GM15510 (cell line): ENCODE measurements around the gene ZFR2.

Experiments
- POLR2A ChIP-seq: IDR thresholded peaks from 3 replicates; pipeline ENCODE4 v1.6.1; 2011; ENCODE audit warnings: borderline replicate concordance; ENCODE audit not compliant: insufficient read length; ENCODE audit errors: extremely low read depth

The ZFR2 gene

GRCh38 chr19:3852177-3852511 lies 16.7 kb downstream of the ZFR2 start:
- TF ChIP-seq POLR2A: no peak

GRCh38 chr19:3851254-3852176 lies 17.3 kb downstream of the ZFR2 start:
- TF ChIP-seq POLR2A: no peak

GRCh38 chr19:3850320-3850972 lies 18.4 kb downstream of the ZFR2 start:
- TF ChIP-seq POLR2A: no peak

- TF ChIP-seq POLR2A: no peak
Observed at GRCh38 chr19:3849787-3850186, 19.1 kb downstream of the ZFR2 start.

GRCh38 chr19:3849092-3849491 lies 19.7 kb downstream of the ZFR2 start:
- no peak for TF ChIP-seq POLR2A

GRCh38 chr19:3844596-3844995 lies 24.2 kb downstream of the ZFR2 start:
- TF ChIP-seq POLR2A: no peak

- TF ChIP-seq POLR2A: no peak
Observed at GRCh38 chr19:3842948-3843347, 25.9 kb downstream of the ZFR2 start.

GRCh38 chr19:3840804-3841203 lies 28.0 kb downstream of the ZFR2 start:
- no peak for TF ChIP-seq POLR2A

GRCh38 chr19:3839941-3840340 lies 28.9 kb downstream of the ZFR2 start:
- TF ChIP-seq POLR2A: no peak

- no peak for TF ChIP-seq POLR2A
Observed at GRCh38 chr19:3838661-3839060, 30.2 kb downstream of the ZFR2 start.

- TF ChIP-seq POLR2A: no peak
Observed at GRCh38 chr19:3837922-3838321, 30.9 kb downstream of the ZFR2 start.

GRCh38 chr19:3837332-3837731 lies 31.5 kb downstream of the ZFR2 start:
- TF ChIP-seq POLR2A: no peak

GRCh38 chr19:3836887-3837286 lies 32.0 kb downstream of the ZFR2 start:
- no peak for TF ChIP-seq POLR2A

GRCh38 chr19:3835055-3835435 lies 33.8 kb downstream of the ZFR2 start:
- TF ChIP-seq POLR2A: no peak

GRCh38 chr19:3834349-3835054 lies 34.3 kb downstream of the ZFR2 start:
- TF ChIP-seq POLR2A: no peak
